GM08714 (cell line): ENCODE data around the gene CCDC18.

Experiments used
- H3K4me3 ChIP-seq: fragments of 200-500 bp; sonication (Bioruptor generic); 2 replicates; pipeline ENCODE4 v1.5.1; 2014; ENCODE audit warnings: mild to moderate bottlenecking, low read length, inconsistent platforms
- ZNF274 ChIP-seq: IDR thresholded peaks from 2 replicates; pipeline ENCODE4 v1.6.1; 2012; ENCODE audit warnings: mild to moderate bottlenecking, low read depth, low read length

Gene CCDC18

DNA sequence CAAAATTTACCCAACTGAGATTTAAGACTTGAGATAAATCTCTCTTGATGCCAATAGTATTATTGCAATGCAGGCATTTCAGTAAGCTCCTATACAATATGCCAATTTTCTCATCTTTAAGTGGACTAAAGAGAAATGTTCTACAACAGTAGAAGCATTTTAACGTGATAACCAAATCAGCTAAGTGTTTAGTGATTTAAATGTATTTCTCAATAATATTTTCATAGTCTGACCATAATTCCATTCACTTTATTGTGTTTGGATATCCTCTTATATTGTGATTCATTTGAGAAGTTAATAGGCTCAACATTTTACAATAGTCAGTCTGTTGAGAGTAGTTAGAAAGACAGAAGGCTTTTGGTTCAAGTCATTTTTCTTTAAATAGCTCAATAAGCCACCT, 120.6 kb downstream of the CCDC18 start:
- no peak overlapping the region for H3K4me3 ChIP-seq
- TF ChIP-seq ZNF274 = no peak

DNA sequence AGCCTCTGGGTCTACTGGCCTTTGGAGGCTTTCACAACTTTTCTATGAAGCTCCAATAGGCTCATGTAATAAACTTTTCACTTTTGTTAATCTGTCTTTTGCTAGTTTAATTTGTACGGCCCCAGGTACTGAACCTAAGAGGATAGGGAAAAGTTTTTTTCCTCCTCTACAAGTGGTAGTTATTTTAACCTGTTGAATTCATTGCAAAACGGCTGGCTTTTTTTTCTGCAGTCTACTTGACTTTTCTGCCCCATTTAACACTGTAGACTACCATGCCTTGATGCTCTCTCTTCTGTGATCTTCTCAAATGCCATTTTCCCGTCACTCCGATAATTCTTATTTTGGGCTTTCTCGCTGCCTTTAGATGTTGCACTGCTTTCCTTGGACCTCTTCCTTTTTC, 121.6 kb downstream of the CCDC18 start:
- H3K4me3 ChIP-seq = no peak overlapping the region
- TF ChIP-seq ZNF274 = no peak

DNA sequence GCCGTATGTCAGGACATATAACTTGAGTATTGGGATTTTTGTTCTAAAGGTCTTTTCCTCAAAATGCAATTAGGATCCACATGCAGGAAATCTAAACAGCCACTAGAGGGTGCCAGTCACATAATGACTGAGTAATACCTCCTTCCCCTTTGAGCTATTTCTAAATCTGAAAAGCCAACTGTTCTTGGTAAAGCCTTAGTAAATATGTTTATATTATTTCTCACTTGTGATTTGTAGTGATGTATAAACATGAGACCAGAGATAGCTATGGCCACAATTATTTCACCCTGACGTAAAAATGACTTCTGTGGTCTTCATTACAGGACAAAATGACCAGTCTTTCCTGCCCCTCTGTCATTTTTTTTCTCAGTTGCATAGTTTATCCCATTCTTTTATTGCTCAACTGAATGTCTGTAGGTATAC, 124.2 kb downstream of the CCDC18 start:
- TF ChIP-seq ZNF274 = no peak
- no peak overlapping the region for H3K4me3 ChIP-seq

DNA sequence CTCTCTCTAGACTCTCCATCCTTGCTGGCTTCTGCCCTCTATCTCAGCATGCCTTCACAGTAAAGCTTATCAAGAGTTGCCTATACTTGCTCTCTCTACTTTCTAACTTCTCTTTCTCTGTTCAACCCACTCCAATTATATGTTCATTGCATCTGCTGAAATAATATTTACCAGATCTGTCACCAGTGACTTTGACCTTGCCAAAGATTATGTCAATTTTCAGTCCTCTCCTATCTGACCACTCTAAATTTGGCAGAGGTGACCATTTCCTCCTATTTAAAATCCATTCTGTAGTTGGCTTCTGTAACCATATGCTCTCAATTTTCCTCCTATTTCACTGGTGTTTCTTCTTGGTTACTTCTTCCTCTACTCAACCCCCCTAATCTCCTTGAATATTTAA, 126.4 kb downstream of the CCDC18 start:
- TF ChIP-seq ZNF274 = no peak
- H3K4me3 ChIP-seq = no peak overlapping the region

DNA sequence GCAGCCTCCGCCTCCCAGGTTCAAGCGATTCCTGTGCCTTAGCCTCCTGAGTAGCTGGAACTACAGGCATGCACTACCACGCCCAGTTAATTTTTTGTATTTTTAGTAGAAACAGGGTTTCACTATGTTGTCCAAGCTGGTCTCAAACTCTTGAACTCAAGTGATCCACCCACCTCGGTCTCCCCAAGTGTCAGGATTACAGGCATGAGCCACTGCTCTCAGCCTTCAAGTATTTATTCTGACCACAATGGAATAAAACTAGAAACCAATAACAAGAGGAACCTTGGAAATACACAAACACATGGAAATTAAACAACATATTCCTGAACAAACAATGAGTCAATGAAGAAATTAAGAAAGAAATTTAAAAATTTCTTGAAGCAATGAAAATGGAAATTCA, 132.5 kb downstream of the CCDC18 start:
- H3K4me3 ChIP-seq = no peak overlapping the region
- TF ChIP-seq ZNF274 = no peak

DNA sequence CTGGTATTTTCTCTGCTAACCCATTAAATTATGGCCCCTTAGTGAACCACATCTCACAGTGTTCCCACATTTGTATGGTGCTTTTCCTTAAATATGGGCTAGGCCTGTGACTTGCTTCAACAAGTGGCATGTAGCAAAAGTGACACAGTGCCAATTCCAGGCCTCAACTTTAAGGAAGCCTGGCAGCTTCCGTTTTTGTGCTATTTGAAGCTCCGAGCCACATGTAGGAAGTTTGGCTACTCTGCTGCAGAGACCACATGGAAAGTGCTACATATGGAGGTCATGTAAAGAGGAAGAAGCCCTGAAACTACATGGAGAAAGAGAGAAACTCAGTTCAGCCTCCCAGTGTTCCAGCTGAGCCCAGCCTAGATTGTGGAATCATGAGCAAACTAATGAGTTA, 136.7 kb downstream of the CCDC18 start:
- H3K4me3 ChIP-seq = no peak overlapping the region
- no peak for TF ChIP-seq ZNF274

DNA sequence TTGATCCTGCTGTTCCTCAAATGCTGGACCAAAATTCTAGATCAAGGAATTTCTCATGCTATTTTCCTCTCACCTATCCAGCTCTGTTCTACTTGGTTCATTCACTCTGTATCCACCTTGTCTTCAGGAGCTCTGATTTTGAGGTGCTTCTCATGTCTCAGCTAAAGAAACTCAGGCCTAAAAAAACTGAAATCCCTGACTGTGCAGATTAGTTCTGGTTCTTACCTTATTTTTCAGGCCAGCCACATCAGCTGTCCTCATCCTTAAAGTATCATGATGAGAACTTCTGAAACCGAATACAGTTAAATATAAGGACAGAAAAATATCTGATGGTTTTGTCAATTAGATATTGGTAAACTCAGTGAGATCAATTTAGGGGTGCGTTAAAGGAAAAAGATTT, 137.4 kb downstream of the CCDC18 start:
- TF ChIP-seq ZNF274 = no peak

DNA sequence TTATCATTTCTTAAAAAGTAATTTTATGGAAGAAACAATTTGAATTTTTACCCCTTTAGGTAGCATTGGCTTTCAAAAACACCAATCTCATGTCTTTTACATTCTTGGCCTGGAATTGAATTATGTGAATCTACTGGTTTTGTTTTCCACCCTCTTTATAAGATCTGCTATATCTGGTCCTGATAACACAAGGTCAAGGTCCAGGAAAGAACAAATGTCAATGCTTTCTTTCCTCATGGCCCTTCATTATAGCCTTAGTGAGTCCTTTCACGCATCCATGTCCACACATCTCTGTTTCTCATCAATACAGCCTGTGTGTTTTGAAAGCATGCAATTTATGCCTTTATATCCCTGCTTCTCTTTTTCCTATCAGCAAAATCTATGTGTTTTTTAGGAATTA, 141.2 kb downstream of the CCDC18 start:
- no peak overlapping the region for H3K4me3 ChIP-seq
- no peak for TF ChIP-seq ZNF274

More for the DNA sequence above, 137.4 kb downstream of the CCDC18 start:
- no peak overlapping the region for H3K4me3 ChIP-seq

DNA sequence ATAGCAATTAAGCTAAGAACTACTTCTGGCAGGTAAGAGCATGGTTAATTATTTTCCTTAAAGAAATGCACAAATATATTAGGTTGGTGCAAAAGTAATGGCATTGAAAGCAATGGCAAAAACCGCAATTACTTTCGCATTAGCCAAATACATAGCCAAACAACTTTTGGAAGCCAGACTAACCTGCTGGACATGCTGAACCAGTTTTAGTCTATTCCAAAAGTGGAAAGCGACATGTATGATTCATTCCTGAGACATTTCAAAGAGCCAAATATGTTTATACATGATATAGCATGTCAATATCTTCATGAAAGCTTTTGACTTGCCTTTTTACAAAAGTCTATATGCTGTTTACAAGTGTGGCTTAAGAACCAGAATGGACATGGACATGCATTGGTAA, 141.8 kb downstream of the CCDC18 start:
- TF ChIP-seq ZNF274 = no peak
- H3K4me3 ChIP-seq = no peak overlapping the region

DNA sequence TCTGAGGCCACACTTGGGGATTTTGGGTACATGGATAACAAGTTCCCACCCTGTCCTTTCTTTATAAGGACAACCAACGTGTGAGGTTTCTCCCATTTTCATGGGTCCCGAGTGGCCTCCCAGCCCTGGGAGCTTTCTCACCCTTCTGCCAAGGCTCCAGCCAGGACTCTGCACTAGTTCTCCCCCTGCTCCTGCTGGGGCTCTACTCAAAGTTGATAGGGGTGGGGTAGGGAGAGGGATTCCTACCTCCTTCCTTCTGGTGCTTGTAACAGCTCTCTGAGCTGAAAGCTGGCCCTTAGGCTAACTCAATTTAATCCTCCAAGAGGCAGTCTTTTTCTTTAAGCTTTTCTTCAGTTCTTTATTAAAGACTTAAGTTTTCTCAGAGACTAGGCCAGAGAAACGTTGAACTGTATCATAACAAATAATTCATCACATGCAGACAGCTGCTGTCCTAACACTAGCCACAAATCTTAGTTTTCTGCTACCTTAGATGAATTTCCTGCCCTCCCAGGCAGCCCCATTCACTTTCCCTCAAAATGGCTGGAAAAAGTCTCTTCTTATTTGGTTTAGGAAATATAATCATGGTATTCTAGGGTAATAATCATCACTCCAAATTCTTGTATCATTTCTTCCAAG, 142.8 kb downstream of the CCDC18 start:
- H3K4me3 ChIP-seq = no peak overlapping the region
- TF ChIP-seq ZNF274 = no peak

DNA sequence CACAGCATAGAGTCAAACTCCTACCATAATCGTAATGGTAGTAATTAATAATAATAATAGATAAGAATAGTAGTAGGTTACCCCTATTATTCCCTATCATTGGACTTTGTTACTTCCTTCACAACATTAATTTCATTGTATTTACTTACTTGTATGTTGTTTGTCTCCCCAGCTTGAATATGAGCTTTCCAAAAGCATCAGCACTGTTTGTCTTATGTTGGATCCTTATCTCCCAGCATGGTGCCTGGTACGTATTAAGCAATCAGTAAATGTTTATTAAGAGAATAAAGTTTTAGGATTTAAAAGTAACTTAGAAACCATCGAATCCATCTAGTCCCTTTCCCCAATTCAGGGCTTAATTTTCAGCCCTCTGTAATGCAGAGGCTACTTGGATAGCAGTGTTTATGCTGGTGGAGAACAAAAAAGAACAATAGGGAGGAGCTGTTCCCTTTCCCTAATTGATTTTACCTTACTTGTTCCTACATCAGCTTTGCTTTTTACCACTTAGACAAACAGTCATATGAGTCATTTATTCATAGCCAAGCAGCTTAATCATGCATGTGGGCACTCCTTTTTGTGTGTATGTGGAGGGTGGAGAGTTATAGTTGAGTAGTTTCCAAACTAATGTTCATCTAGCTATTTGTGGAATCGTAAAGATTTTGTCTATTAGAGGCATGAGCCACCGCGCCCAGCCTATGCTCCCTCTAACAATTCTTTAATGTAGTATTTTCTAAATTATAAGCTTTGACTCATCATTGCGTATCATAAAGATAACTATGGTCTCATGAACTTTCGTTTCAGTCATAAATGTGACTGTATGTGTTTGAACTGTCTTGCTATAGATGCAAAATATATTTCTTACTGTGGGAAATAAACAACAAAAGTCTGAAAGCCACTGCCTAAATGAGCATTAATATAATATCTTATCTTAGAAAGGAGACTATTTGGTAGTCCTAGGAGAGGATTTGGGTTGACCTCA, 144.3 kb downstream of the CCDC18 start:
- TF ChIP-seq ZNF274 = no peak
- no peak overlapping the region for H3K4me3 ChIP-seq
